CD4-positive, alpha-beta T cell treated with Interleukin-15 for 1 hour (primary cell): ENCODE results near the gene TNS2.

Source experiments
- DNase-seq: peaks from one replicate; pipeline ENCODE4 v3.0.0-alpha.2; 2020

TNS2 gene

GRCh38 chr12:53058674-53059433, 9.0 kb downstream of the TNS2 start:
- no peak for DNase-seq

- DNase-seq = no peak
Measured at GRCh38 chr12:53059434-53060063, 9.7 kb downstream of the TNS2 start.

GRCh38 chr12:53060064-53060720, 10.3 kb downstream of the TNS2 start:
- no peak for DNase-seq

GRCh38 chr12:53060721-53061276, 10.9 kb downstream of the TNS2 start:
- DNase-seq = no peak

GRCh38 chr12:53061404-53062010, 11.6 kb downstream of the TNS2 start:
- no peak for DNase-seq

GRCh38 chr12:53062011-53062961, 12.4 kb downstream of the TNS2 start:
- DNase-seq = no peak

- no peak for DNase-seq
Measured at GRCh38 chr12:53062977-53063707, 13.3 kb downstream of the TNS2 start.

GRCh38 chr12:53063708-53064612, 14.1 kb downstream of the TNS2 start:
- no peak for DNase-seq

GRCh38 chr12:53064613-53065436, 15.0 kb downstream of the TNS2 start:
- no peak for DNase-seq

- DNase-seq = no peak
Measured at GRCh38 chr12:53065470-53065869, 15.6 kb downstream of the TNS2 start.

GRCh38 chr12:53065975-53066931, 16.4 kb downstream of the TNS2 start:
- peak; percentile 53 for DNase-seq

- DNase-seq = no peak
Measured at GRCh38 chr12:53067074-53067992, 17.5 kb downstream of the TNS2 start.

- no peak for DNase-seq
Measured at GRCh38 chr12:53067993-53068770, 18.3 kb downstream of the TNS2 start.

GRCh38 chr12:53068811-53069585, 19.1 kb downstream of the TNS2 start:
- no peak for DNase-seq
